Liver (tissue), 3 donors: Measurements from ENCODE around the gene GXYLT2.

Experiments
- EGR1 ChIP-seq, 2 donors: IDR thresholded peaks; 2 replicates each; pipeline ENCODE4 v1.6.1; 2016 to 2018; ENCODE audit warnings: antibody characterized with exemption in 2 of 2, low read depth in 2 of 2
- RAD21 ChIP-seq, 2 donors: IDR thresholded peaks; 2 replicates each; pipeline ENCODE4 v1.6.1; 2016; ENCODE audit warnings: antibody characterized with exemption in 2 of 2, mild to moderate bottlenecking in 2 of 2
- TF ChIP-seq, protein P1 (sequence below): fragments of 150-350 bp; IDR thresholded peaks from 2 replicates; pipeline ENCODE4 v1.5.1; 2017; ENCODE audit warnings: improper control_type of control experiment, low read depth, low read length; ENCODE audit not compliant: missing input control
- donor health status: healthy.
- donor health status: healthy.

DNA sequence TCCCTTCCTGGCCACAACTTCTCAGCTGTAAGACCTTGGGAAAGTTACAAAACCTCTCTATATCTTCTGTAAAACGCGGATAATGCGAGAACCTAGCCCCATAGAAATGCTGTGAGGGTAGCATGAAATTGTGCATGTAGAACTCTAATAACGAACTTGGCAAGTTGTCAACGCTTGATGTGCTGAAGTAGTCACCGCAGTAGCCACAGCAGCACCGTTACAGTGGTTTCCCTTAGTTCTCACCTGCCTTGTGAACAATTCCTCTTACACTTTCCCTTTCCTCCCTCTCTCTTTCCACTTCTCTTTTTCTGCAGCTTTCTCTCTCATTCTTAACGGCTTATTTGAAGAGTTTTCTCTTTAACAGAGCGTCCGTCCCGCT lies 39.2 kb upstream of the GXYLT2 start:
- TF ChIP-seq, protein P1, sequence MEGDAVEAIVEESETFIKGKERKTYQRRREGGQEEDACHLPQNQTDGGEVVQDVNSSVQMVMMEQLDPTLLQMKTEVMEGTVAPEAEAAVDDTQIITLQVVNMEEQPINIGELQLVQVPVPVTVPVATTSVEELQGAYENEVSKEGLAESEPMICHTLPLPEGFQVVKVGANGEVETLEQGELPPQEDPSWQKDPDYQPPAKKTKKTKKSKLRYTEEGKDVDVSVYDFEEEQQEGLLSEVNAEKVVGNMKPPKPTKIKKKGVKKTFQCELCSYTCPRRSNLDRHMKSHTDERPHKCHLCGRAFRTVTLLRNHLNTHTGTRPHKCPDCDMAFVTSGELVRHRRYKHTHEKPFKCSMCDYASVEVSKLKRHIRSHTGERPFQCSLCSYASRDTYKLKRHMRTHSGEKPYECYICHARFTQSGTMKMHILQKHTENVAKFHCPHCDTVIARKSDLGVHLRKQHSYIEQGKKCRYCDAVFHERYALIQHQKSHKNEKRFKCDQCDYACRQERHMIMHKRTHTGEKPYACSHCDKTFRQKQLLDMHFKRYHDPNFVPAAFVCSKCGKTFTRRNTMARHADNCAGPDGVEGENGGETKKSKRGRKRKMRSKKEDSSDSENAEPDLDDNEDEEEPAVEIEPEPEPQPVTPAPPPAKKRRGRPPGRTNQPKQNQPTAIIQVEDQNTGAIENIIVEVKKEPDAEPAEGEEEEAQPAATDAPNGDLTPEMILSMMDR: no peak
- TF ChIP-seq EGR1 (IDR thresholded peaks at IDR 0.05; ENCODE audit: low read depth in 2 of 2) (no peak), RAD21 (IDR thresholded peaks at IDR 0.05) (no peak)
